Measurements from ENCODE around the gene RPGR. TPM values are rescaled to one million over a fixed set of nuclear protein-coding genes. Genes with fewer than 3 reads are reported as not detected.

RPGR gene
- total RNA-seq, 2 experiments from 2014 or later = 12.4 to 18.2 TPM

DNA sequence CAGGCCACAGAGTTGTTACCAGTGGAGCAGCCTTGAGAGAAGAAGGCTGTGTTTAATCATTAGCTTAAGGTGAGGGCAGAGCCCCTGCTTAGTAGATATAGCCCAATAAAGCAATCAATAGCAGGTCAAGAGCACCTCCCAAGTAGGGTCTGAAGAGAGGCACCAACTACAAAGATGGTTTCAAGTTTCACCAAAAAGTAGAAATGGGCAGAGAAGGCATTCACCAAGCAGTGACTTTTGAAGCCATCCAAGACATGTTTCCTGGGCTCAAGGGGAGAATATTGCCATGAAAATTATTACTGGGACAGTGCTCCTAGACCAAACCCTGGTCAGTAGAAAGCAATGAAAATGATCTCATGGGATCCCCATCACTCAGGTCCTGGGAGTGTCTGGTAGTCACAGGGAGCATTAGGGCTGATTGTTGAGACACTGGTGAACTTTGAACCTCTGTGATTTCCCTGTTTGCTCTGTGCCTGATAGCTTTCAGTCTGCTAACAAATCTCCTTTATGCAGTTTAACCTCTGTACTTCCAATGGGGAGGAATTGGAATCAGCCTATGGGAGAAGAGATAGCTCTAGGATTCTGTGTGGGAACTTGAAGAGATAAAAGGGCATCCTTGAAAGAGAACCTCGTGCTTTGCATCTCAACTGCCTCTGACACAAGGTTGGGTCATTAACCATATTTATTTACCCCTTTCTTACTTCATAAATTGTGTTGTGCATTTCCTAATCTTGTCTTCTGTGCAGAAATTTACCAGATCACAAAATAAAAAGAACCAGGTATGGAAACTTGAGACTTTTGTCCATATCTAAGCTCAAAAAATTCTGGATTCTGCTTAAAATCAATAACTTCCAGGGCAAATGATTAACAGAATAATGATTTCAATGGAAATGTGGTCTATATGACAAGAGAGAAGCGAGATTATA lies 15.8 kb upstream of the RPGR start:
- TF ChIP-seq EZH2phosphoT487 (IDR thresholded peaks at IDR 0.05; ENCODE audit: borderline replicate concordance, low read depth, low read length) = no peak
- TF ChIP-seq, protein P1, sequence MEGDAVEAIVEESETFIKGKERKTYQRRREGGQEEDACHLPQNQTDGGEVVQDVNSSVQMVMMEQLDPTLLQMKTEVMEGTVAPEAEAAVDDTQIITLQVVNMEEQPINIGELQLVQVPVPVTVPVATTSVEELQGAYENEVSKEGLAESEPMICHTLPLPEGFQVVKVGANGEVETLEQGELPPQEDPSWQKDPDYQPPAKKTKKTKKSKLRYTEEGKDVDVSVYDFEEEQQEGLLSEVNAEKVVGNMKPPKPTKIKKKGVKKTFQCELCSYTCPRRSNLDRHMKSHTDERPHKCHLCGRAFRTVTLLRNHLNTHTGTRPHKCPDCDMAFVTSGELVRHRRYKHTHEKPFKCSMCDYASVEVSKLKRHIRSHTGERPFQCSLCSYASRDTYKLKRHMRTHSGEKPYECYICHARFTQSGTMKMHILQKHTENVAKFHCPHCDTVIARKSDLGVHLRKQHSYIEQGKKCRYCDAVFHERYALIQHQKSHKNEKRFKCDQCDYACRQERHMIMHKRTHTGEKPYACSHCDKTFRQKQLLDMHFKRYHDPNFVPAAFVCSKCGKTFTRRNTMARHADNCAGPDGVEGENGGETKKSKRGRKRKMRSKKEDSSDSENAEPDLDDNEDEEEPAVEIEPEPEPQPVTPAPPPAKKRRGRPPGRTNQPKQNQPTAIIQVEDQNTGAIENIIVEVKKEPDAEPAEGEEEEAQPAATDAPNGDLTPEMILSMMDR (conservative IDR thresholded peaks at IDR 0.05; ENCODE audit: low read length) = no peak
- no TSS peak for BruUV-seq (replicated peaks)
- Histone ChIP-seq H3K4me3 (ENCODE audit: low read depth, low read length, poor library complexity, severe bottlenecking) (no peak overlapping the region), H3K9me2 (ENCODE audit: insufficient read depth, low read length) (no peaks in the 10 kb centered on the region), H3K27ac (ENCODE audit: low read depth, low read length, poor library complexity, severe bottlenecking) (no peak overlapping the region), H3K4me2 (ENCODE audit: low read length) (no peak overlapping the region), H3K4me1 (ENCODE audit: insufficient read depth, low read length, poor library complexity, severe bottlenecking) (no peaks in the 10 kb centered on the region), H3K36me3 (ENCODE audit: insufficient read depth, low read length) (no peaks in the 10 kb centered on the region), H4K20me1 (ENCODE audit: insufficient read depth, low read length) (no peaks in the 10 kb centered on the region), H2AFZ (ENCODE audit: low read length) (no peak overlapping the region), H3K79me2 (ENCODE audit: insufficient read depth, low read depth, low read length) (no peaks in the 10 kb centered on the region), H3K9me3 (ENCODE audit: low read length) (no peaks in the 10 kb centered on the region)
- ChIA-PET CTCF (ENCODE audit: unreplicated experiment) (no interaction called here), POLR2A (interaction anchor here (0.8 kb wide), 1 partner anchor 19 kb away, joined by 3 read pairs; no protein-coding TSS in a partner anchor)
- intact Hi-C loops (cut with micrococcal nuclease; ENCODE audit: unreplicated experiment) = no loop called here
- no peak for DNase-seq (ENCODE audit: low spot score)

DNA sequence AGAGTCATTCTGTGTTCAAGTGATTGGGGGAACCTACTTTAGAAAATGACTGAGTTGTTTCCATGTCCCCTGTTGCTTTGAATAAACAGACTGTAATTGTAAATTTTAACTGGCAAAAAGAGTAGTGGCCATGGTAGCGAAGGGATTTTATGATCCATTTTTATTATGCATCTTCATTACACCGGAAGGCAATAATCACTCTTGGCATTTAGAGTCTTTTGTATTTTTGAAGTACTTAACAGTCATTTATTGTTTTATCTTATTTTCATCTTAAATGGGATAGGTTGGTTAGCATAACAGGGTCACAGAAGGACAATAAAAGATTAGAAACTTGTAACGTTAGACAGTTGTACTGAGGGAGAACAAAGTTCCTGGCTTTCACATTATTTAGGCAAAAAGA lies 14.1 kb upstream of the RPGR start:
- no peak overlapping the region for H3K27ac ChIP-seq (ENCODE audit: low read depth, low read length, poor library complexity, severe bottlenecking)
- H3K9me2 ChIP-seq (ENCODE audit: insufficient read depth, low read length) = no peaks in the 10 kb centered on the region
- no peak overlapping the region for H3K4me2 ChIP-seq (ENCODE audit: low read length)
- no peak overlapping the region for H2AFZ ChIP-seq (ENCODE audit: low read length)
- CTCF ChIA-PET (ENCODE audit: unreplicated experiment) = no interaction called here
- no TSS peak for BruUV-seq (replicated peaks)
- intact Hi-C loops (cut with micrococcal nuclease; ENCODE audit: unreplicated experiment) = no loop called here
- no peak overlapping the region for H3K4me3 ChIP-seq (ENCODE audit: low read depth, low read length, poor library complexity, severe bottlenecking)
- H3K79me2 ChIP-seq (ENCODE audit: insufficient read depth, low read depth, low read length) = no peaks in the 10 kb centered on the region
- H4K20me1 ChIP-seq (ENCODE audit: insufficient read depth, low read length) = no peaks in the 10 kb centered on the region
- H3K36me3 ChIP-seq (ENCODE audit: insufficient read depth, low read length) = no peaks in the 10 kb centered on the region
- H3K9me3 ChIP-seq (ENCODE audit: low read length) = no peaks in the 10 kb centered on the region
- POLR2A ChIA-PET = no interaction called here
- no peaks in the 10 kb centered on the region for H3K4me1 ChIP-seq (ENCODE audit: insufficient read depth, low read length, poor library complexity, severe bottlenecking)
- TF ChIP-seq, protein P1 (conservative IDR thresholded peaks at IDR 0.05; ENCODE audit: low read length) = no peak
- no peak for TF ChIP-seq EZH2phosphoT487 (IDR thresholded peaks at IDR 0.05; ENCODE audit: borderline replicate concordance, low read depth, low read length)
- no peak for DNase-seq (ENCODE audit: low spot score)
